GM18951 (cell line): ENCODE data around the gene BCKDHA.
"Not testable (repeated sequence)": the region's sequence is repeated elsewhere in the genome, so short reads cannot be mapped to it uniquely, and the experiment has no call there.

Experiments
- POLR2A ChIP-seq: IDR thresholded peaks from 4 replicates; pipeline ENCODE4 v1.6.1; 2011; ENCODE audit warnings: mild to moderate bottlenecking; ENCODE audit not compliant: insufficient read length, insufficient read depth; ENCODE audit errors: extremely low read depth
- in situ Hi-C: fragments of 300-500 bp; cut with MboI; formaldehyde crosslinking; loops from one replicate; pipeline ENCODE4 v1.12.0; 2022; ENCODE audit warnings: low sequenced_read_pairs, mixed read lengths, inconsistent platforms; ENCODE audit not compliant: unreplicated experiment

The BCKDHA gene

GRCh38 chr19:41433171-41433570, 35.6 kb downstream of the BCKDHA start:
- in situ Hi-C loops: no loop called here
- TF ChIP-seq POLR2A: no peak

GRCh38 chr19:41434450-41434849, 36.8 kb downstream of the BCKDHA start:
- TF ChIP-seq POLR2A: no peak
- in situ Hi-C loops: no loop called here

GRCh38 chr19:41435376-41435775, 37.8 kb downstream of the BCKDHA start:
- in situ Hi-C loops: not testable (repeated sequence)

GRCh38 chr19:41435936-41436673, 38.5 kb downstream of the BCKDHA start:
- in situ Hi-C loops: no loop called here
- TF ChIP-seq POLR2A: no peak

- TF ChIP-seq POLR2A: no peak
- in situ Hi-C loops: no loop called here
Measured at GRCh38 chr19:41436674-41436951, 39.0 kb downstream of the BCKDHA start.

GRCh38 chr19:41437944-41438574, 40.4 kb downstream of the BCKDHA start:
- TF ChIP-seq POLR2A: no peak
- in situ Hi-C loops: no loop called here

GRCh38 chr19:41439441-41440222, 42.0 kb downstream of the BCKDHA start, which contains the start of gene DMAC2:
Gene DMAC2 (minus strand): TSS chr19:41439912. CDS start chr19:41439899, 13 bp downstream.
- in situ Hi-C loops: no loop called here
- TF ChIP-seq POLR2A: peak; percentile 77

- in situ Hi-C loops: no loop called here
- no peak for TF ChIP-seq POLR2A
Measured at GRCh38 chr19:41441321-41441945, 43.8 kb downstream of the BCKDHA start.

GRCh38 chr19:41442473-41443355, 45.1 kb downstream of the BCKDHA start, which contains the start of gene ERICH4:
Gene ERICH4 (plus strand): TSS chr19:41443156. CDS start chr19:41443170, 14 bp downstream.
- in situ Hi-C loops: no loop called here
- no peak for TF ChIP-seq POLR2A

- no peak for TF ChIP-seq POLR2A
- in situ Hi-C loops: no loop called here
Measured at GRCh38 chr19:41443813-41444455, 46.3 kb downstream of the BCKDHA start.

GRCh38 chr19:41445575-41445974, 48.0 kb downstream of the BCKDHA start:
- in situ Hi-C loops: loop anchor here (5.0 kb wide), 1 partner anchor 112 kb away; no protein-coding TSS in a partner anchor
- no peak for TF ChIP-seq POLR2A
